Keratinocyte (primary cell): ENCODE results near the gene OPN1LW. TPM values are rescaled to one million over a fixed set of nuclear protein-coding genes. Genes with fewer than 3 reads are reported as not detected.

Experiments
- DNase-seq: peaks from one replicate; pipeline ENCODE4 v3.0.0-alpha.2; 2011; ENCODE audit warnings: low read depth, missing footprints, low spot score
- FAIRE-seq: peaks from 2 replicates; lab custom pipeline; 2011; peaks lifted over from hg19 to GRCh38; lab: Jason Lieb, UNC
- H2AFZ ChIP-seq: 2 replicates; pipeline ENCODE4 v1.6.0; 2012; ENCODE audit warnings: low read length, control low read depth, inconsistent platforms; ENCODE audit not compliant: control insufficient read depth
- H3K27ac ChIP-seq: 2 replicates; pipeline ENCODE4 v1.5.1; 2011; ENCODE audit warnings: low read length; ENCODE audit not compliant: control insufficient read depth, insufficient read depth
- H3K27me3 ChIP-seq: 3 replicates; pipeline ENCODE4 v1.6.0; 2011; ENCODE audit warnings: low read length; ENCODE audit not compliant: control insufficient read depth, insufficient read depth; ENCODE audit errors: extremely low read depth
- H3K36me3 ChIP-seq, 2 experiments: 2 replicates in 1 of 2; 3 replicates in 1 of 2; pipeline ENCODE4 v1.5.1; 2011; ENCODE audit warnings: low read length in 2 of 2, mild to moderate bottlenecking in 1 of 2; ENCODE audit not compliant: control insufficient read depth in 2 of 2, insufficient read depth in 2 of 2; ENCODE audit errors: extremely low read depth in 1 of 2
- H3K4me1 ChIP-seq: 3 replicates; pipeline ENCODE4 v1.5.1; 2011; ENCODE audit warnings: low read length; ENCODE audit not compliant: control insufficient read depth, insufficient read depth; ENCODE audit errors: extremely low read depth
- H3K4me2 ChIP-seq: 3 replicates; pipeline ENCODE4 v1.6.0; 2011; ENCODE audit warnings: low read depth, low read length; ENCODE audit not compliant: control insufficient read depth, insufficient read depth; ENCODE audit errors: extremely low read depth
- H3K4me3 ChIP-seq, 3 experiments: fragments of 200-600 bp in 1 of 3; sonication (generic) in 1 of 3; 2 replicates in 2 of 3; 3 replicates in 1 of 3; pipeline ENCODE4 v1.5.1; 2011 to 2016; ENCODE audit warnings: low read length in 3 of 3, mild to moderate bottlenecking in 3 of 3, control low read depth in 2 of 3, inconsistent platforms in 1 of 3, low read depth in 1 of 3, mixed read lengths in 1 of 3, mixed run types in 1 of 3, moderate library complexity in 1 of 3; ENCODE audit not compliant: control insufficient read depth in 2 of 3, insufficient read depth in 2 of 3; ENCODE audit errors: extremely low read depth in 1 of 3
- H3K79me2 ChIP-seq: 2 replicates; pipeline ENCODE4 v1.6.0; 2012; ENCODE audit warnings: low read length; ENCODE audit not compliant: control insufficient read depth, insufficient read depth
- H3K9ac ChIP-seq: 3 replicates; pipeline ENCODE4 v1.6.0; 2011; ENCODE audit warnings: low read length; ENCODE audit not compliant: control insufficient read depth, insufficient read depth; ENCODE audit errors: extremely low read depth
- H3K9me1 ChIP-seq: 3 replicates; pipeline ENCODE4 v1.6.0; 2011; ENCODE audit warnings: low read length; ENCODE audit not compliant: control insufficient read depth, insufficient read depth; ENCODE audit errors: extremely low read depth
- H3K9me3 ChIP-seq: 2 replicates; pipeline ENCODE4 v1.5.1; 2012; ENCODE audit warnings: low read depth, low read length; ENCODE audit not compliant: control insufficient read depth
- H4K20me1 ChIP-seq: 3 replicates; pipeline ENCODE4 v1.6.0; 2011; ENCODE audit warnings: low read length; ENCODE audit not compliant: control insufficient read depth, insufficient read depth; ENCODE audit errors: extremely low read depth
- EZH2 ChIP-seq: IDR thresholded peaks from one replicate; pipeline ENCODE4 v1.6.1; 2012; ENCODE audit warnings: inconsistent platforms, mild to moderate bottlenecking, low read length, moderate library complexity
- dilution Hi-C: fragments of 300-500 bp; cut with MboI; formaldehyde crosslinking; loops from one replicate; pipeline ENCODE4 v1.7.0; 2020; ENCODE audit warnings: low sequenced_read_pairs; ENCODE audit not compliant: extremely low pct_ligation_motif_present
- polyA plus RNA-seq, 5 experiments: library from polyadenylated mRNA; depleted of rRNA in 3 of 5; stranded (reverse) in 3 of 5; stranded (forward) in 1 of 5; unstranded in 1 of 5; fragments of >200 nt; gene quantifications; 1 replicate in 1 of 5; 2 replicates in 3 of 5; 3 replicates in 1 of 5; pipeline versions ENCODE4 v1.2.1 to v1.2.3, GENCODE V29; 2011 to 2012; ENCODE audit warnings: missing spikeins in 2 of 5, low read depth in 1 of 5, low replicate concordance in 1 of 5
- TF ChIP-seq, protein P1 (sequence below), 3 experiments: IDR thresholded peaks in 1 of 3; conservative IDR thresholded peaks in 1 of 3; optimal IDR thresholded peaks in 1 of 3; 2 replicates in 2 of 3; 3 replicates in 1 of 3; pipeline versions ENCODE3 to v1.5.1; 2011; ENCODE audit warnings: low read length in 3 of 3, mild to moderate bottlenecking in 3 of 3, moderate library complexity in 2 of 3, control low read depth in 1 of 3, inconsistent platforms in 1 of 3; ENCODE audit not compliant: insufficient read depth in 2 of 3; ENCODE audit errors: extremely low read depth in 1 of 3

The OPN1LW gene
- polyA plus RNA-seq, 1 donor (not counting 4 experiments of a cell fraction or from before 2014, with no cell fraction given) = not detected

GRCh38 chrX:154116426-154117211, 27.4 kb upstream of the OPN1LW start:
- H3K36me3 ChIP-seq = no peaks in the 10 kb centered on the region
- DNase-seq (no peak), FAIRE-seq (no peak)
- dilution Hi-C loops = no loop called here
- H3K4me2 ChIP-seq = no peak overlapping the region
- peaks cover 5% of the 10 kb centered on the region for H3K27me3 ChIP-seq
- no peaks in the 10 kb centered on the region for H4K20me1 ChIP-seq
- H3K27ac ChIP-seq = no peak overlapping the region
- TF ChIP-seq, protein P1, sequence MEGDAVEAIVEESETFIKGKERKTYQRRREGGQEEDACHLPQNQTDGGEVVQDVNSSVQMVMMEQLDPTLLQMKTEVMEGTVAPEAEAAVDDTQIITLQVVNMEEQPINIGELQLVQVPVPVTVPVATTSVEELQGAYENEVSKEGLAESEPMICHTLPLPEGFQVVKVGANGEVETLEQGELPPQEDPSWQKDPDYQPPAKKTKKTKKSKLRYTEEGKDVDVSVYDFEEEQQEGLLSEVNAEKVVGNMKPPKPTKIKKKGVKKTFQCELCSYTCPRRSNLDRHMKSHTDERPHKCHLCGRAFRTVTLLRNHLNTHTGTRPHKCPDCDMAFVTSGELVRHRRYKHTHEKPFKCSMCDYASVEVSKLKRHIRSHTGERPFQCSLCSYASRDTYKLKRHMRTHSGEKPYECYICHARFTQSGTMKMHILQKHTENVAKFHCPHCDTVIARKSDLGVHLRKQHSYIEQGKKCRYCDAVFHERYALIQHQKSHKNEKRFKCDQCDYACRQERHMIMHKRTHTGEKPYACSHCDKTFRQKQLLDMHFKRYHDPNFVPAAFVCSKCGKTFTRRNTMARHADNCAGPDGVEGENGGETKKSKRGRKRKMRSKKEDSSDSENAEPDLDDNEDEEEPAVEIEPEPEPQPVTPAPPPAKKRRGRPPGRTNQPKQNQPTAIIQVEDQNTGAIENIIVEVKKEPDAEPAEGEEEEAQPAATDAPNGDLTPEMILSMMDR (optimal IDR thresholded peaks at IDR 0.05 in 1 of 3, IDR thresholded peaks at IDR 0.05 in 1 of 3, conservative IDR thresholded peaks at IDR 0.05 in 1 of 3; ENCODE audit: extremely low read depth in 1 of 3, insufficient read depth in 2 of 3, low read length in 3 of 3) = no peak
- TF ChIP-seq EZH2 = no peak
- H3K9me1 ChIP-seq = no peaks in the 10 kb centered on the region
- no peak overlapping the region for H2AFZ ChIP-seq
- no peak overlapping the region for H3K9ac ChIP-seq
- H3K79me2 ChIP-seq = no peaks in the 10 kb centered on the region
- no peak overlapping the region for H3K4me3 ChIP-seq
- no peaks in the 10 kb centered on the region for H3K4me1 ChIP-seq
- no peaks in the 10 kb centered on the region for H3K9me3 ChIP-seq

DNA sequence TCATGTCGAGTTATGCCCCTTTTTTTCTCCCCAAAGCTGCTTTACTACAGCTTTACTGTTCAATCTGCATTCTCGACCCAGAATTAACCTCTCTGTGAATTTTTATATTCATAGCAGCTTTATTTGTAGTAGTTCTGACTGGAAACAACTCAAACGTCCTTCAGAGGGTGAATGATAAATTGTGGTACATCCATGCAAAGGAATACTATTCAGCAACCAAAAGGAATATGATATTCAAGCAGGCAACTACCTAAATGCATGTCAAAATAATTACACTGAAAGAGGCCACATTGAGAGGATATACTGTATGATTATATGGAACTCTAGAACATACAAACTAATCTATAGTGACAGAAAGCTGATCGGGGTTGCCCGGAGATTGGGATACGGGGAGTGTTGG, 26.5 kb upstream of the OPN1LW start:
- TF ChIP-seq, protein P1 (optimal IDR thresholded peaks at IDR 0.05 in 1 of 3, IDR thresholded peaks at IDR 0.05 in 1 of 3, conservative IDR thresholded peaks at IDR 0.05 in 1 of 3; ENCODE audit: extremely low read depth in 1 of 3, insufficient read depth in 2 of 3, low read length in 3 of 3) = no peak
- TF ChIP-seq EZH2 = no peak
- Histone ChIP-seq H3K4me3 (no peak overlapping the region), H3K9me3 (no peaks in the 10 kb centered on the region), H4K20me1 (no peaks in the 10 kb centered on the region), H3K27ac (no peak overlapping the region), H3K4me1 (no peaks in the 10 kb centered on the region), H3K9me1 (no peaks in the 10 kb centered on the region), H3K27me3 (peaks cover 5% of the 10 kb centered on the region), H3K36me3 (no peaks in the 10 kb centered on the region), H2AFZ (no peak overlapping the region), H3K9ac (no peak overlapping the region), H3K4me2 (no peak overlapping the region), H3K79me2 (no peaks in the 10 kb centered on the region)
- DNase-seq = no peak
- no peak for FAIRE-seq
- dilution Hi-C loops = no loop called here
